Hematopoietic multipotent progenitor cell treated with erythropoietin and hydrocortisone succinate and interleukin-3 and kit ligand, for 15 days (in vitro differentiated cells): ENCODE data around the gene CAMTA1.

ENCODE experiments used
- DNase-seq: peaks from one replicate; pipeline ENCODE4 v3.0.0-alpha.2; 2015; ENCODE audit warnings: low spot score

Gene CAMTA1

DNA sequence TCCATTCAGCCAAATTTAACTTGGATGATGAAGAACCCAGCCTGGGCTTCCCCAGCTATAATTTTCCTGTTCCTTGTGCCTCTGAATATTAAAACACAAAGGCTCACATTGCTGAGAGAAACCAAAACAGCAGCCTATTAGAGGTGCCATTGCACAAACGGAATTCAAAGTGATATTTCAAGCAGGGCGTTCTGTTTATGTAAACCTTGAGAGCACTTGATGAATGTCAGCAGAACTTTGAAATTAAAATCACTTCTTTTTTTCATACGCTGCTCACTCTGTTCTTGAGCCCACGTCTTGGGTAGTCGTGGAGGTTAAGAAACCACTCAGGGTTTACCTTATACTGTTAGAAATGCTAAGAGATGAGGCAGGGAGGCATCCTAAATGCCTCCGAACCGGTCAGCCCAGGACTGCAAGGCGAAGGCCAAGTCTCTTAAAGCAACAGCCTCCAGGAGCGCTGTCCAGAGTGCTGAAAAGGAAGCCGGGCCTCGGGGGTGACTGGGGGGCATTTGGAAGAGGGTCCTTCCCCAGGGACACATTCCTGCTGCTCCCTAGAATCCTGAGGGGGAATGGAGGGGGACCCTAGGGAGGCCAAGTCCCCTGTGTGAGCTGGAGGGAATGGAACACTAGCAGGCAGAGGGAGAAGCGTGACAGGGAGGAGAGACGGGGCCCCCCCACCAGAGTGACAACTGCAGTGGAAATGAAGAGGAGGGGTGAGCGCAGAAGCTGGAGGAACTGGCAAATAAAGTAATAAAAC, 831.0 kb downstream of the CAMTA1 start:
- no peak for DNase-seq

DNA sequence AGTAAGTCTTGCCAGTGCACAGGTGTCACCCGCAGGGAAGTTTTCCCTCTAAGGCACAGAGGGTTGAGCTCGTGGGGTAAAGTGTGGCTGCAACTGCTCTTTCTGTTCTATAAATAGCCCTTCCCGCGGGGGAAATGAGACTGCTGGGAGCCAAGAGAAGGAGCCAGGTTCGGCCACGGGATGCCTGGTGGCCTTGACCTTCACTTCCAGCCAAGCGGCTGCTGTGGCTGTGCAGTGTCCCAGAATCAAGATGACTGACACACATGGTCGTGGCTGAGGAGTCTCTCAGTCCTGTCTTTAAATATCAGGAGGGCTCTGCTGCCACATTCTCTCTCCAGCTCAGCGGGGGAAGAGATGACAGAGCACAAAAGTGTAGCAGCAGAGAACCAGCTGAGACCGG, 831.7 kb downstream of the CAMTA1 start:
- DNase-seq = no peak

DNA sequence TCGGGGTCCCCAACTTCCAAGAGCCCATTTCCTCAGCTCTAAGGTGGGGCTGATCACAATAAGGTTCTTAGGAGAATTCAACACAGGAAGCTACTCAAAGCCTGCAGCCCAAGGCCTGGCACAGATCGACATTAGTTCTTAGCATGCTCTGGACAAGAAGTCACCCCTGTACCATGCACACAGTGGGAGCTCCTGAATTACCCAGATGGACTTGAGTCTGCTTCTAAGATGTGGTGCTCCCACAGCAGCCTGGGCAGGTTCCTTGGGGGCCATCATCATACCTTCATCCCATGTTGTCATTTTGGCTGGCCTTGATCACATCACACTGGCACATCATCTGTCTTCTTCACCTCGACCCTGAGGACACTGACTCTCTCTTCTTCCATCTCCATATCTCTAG, 832.6 kb downstream of the CAMTA1 start:
- DNase-seq = no peak

- no peak for DNase-seq
These were observed 834.9 kb downstream of the CAMTA1 start for GRCh38 chr1:7620196-7620595.

DNA sequence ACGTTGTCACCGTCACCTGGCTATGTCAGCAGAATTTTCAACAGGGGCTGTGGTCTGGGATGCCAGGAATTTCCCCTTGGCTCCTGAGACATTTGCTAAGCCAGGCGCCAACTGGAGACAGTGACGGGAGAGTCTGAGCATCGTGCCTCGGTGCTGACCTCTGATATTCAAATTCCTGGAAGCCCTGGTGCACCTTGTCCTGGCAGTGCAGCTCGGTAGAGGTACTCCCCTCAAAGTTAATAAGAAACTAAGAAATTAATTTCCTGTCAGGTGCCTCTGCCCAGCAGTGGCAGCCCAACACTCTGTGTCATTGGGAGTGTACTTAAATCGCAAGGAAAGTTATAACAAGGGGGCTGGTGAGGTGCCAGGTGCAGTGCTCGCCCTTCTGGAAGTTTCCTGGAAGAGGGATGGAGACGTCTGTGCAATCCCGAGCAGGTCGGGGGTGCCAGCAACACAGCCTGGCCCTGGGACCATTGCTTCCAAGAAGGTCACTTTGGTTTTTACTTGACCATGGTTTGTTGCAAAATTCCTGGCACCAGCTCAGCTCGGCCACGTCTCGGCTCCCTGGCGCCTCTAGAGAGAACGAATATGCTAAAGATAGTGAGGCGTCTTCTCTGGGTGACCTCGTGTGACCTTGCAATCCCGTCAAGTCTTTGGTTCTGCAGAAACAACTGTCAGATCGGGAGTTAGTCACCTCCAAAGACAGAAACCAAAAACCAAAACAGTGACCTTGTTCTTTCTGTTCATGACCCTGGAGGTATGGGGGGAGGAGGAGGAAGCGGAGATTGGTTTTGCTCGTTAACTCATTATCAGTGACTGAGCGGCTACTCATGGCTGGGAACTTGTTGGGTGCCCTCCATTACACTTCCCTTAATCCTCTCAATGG, 836.3 kb downstream of the CAMTA1 start:
- DNase-seq = no peak

DNA sequence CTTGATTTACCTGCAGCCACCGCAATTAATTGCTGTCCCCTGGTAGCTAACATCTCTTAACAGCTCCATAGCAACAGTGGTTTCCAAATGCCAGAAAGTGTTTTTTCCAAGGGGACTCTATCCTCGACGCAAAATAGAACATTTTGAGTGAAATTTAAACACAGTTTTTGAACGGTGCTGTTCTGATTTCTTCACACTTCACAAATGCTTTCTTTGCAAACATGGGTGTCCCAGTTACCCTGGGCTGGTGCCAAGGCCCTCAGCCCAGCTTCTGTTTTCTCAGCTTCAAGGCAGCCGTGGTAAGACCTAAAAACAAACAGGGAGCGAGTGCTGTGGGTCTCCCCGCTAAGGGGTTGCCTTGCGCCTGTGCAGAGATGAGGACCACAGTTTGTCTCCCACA, 838.6 kb downstream of the CAMTA1 start:
- DNase-seq = no peak

DNA sequence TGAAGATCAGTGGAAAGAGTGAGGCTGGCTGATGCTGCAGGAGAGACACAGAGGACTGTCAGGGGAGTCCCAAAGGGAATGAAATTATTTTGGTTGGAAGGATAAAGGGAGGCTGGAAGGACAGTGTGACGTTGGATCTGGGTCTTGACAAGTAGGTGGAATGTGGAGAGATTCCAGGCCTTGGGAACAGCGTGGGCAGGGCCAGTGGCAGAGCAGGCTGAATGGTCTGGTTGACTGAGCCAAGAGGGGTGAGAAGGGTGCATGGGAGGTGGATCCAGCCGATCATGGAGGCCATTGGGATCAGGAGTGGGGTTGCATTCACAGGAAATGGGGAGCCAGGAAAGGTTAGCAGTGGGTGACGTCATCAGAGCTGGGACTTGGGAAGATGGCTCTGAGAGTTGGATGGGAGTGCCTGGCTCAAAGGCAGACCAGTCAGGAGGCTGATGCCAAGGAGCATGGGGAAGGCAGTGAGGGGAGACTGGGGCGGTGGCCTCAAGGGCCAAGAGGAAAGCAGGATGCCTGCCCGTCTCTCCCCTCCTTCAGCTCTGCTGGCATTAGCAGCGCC, 839.6 kb downstream of the CAMTA1 start:
- DNase-seq = no peak

- no peak for DNase-seq
These were observed 840.1 kb downstream of the CAMTA1 start for GRCh38 chr1:7625401-7625800.

GRCh38 chr1:7628273-7628672, 843.0 kb downstream of the CAMTA1 start:
- DNase-seq = no peak

GRCh38 chr1:7629011-7629410, 843.8 kb downstream of the CAMTA1 start:
- no peak for DNase-seq

DNA sequence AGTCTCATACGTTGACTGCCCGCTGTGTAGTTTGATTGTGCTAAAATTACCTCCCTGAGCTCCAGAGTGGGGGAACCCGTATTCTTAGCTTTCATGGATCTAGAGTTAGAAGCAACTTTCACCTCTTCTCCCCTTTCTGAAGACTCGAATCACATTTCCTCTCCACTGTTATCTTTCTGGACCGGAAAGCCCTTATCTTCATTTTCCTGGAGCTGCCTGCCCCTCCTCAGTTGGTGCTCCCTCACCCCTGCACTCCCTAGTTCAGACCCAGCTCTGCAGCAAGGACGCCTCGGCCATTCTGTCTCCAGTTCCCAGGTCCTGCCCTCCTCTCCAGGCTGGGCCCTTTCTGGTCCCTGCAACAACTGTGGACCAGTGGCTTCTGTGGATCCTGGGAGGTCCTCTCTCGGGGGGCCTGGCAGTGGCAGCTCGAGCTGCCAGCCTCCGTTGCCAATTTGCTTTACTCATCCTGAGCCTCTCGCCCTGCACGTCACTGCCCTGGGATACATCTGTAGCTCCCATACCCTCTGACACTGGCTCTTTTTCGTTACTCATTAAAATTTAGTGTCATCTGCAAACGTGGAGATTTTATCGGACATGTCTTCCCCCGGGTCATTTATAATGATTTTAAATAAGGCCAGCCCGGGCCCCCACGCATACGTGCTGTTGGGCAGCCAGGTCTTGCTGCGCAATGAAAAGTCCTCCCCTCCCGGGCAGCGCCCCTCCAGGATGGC, 844.4 kb downstream of the CAMTA1 start:
- no peak for DNase-seq

DNA sequence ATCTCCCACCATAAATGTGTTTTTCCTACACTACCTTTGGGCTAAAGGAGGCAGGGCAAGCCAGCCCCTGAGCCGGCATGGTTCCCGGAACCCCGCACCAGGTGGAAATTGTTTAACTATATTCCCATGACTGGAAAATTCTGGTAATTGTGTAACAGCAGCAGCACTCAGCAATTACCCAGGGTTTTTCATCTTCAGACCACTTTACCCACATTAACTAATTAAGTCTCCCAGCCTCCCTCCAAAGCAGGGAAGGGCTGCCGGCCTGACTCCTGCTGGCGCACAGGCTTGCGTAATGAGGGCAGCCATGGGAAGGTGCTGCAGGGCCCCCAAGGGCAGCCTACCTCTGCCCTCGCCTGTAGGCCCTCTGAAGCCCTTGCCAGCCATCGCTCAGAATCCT, 845.1 kb downstream of the CAMTA1 start:
- no peak for DNase-seq

DNA sequence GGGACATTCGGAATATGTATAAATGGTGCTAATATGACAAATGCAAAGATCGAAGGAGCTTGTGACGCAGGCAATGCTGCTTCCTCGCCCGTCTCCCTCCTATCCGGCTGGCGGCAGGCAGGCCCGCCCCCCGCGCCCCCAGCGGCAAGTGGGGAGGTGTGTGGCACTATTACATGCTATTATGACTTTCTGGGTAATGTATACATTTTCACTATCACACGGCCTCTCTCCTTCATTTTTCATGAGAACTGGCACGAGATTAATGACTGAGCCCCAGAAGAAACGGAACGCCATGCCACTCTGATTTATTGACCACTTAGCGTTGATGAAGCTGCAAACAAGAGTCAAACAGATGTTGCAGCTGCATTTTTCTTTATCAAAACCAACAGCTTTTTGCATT, 846.9 kb downstream of the CAMTA1 start:
- DNase-seq = no peak

DNA sequence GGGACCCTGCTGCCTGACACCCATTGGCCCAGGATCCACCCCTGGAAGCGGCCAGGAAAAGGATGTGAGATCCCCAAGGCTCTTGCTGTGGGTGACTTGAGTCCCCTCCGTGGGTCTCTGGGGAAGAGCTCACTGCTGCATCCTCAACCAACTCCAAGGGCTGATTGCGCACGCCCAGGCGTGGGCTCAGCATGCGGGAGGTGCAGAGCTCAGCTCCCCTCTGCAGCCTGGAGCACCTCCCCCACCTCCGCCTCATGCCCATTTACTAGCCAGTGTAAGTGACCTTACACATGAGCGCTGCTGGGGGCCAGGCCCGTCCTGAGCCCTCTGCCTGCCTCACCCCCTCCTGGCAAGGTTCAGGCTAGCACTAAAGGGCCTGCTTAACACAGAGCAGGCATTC, 847.4 kb downstream of the CAMTA1 start:
- no peak for DNase-seq

DNA sequence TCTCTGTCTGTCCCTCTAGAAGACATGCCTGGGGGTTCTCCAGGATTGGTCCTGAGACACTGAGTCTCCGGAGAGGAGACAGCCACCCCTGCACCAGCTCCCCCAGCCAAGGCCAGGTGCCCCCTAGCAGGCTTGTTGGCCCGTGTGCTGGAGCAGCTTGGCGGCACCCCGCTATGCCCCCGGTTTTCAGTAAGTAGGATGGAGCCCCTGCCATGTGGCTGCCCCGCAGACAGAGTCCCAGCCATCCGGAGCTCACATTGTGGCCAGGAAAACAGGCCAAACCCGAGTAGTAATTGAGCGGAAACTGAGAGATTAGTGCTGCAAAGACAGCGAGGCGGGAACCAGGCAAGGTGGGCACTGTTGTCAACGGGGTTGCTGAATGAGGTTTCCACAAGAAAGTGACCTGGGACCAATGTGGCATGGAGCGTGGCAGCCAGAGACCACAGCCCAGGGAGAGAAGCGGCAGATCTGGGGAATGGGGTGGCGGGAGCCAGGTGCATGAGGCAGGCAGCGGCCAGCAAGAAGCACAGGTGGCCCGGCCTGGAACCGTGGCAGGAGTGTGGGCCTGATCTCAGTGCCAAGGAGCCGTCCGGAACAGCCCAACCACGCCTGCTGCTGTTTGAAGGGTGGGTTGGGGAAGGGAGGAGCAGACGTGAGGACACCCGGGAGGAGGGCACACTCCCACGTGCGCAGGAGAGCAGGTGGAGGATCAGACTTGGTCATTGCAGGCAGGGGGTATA, 848.4 kb downstream of the CAMTA1 start:
- DNase-seq = no peak

DNA sequence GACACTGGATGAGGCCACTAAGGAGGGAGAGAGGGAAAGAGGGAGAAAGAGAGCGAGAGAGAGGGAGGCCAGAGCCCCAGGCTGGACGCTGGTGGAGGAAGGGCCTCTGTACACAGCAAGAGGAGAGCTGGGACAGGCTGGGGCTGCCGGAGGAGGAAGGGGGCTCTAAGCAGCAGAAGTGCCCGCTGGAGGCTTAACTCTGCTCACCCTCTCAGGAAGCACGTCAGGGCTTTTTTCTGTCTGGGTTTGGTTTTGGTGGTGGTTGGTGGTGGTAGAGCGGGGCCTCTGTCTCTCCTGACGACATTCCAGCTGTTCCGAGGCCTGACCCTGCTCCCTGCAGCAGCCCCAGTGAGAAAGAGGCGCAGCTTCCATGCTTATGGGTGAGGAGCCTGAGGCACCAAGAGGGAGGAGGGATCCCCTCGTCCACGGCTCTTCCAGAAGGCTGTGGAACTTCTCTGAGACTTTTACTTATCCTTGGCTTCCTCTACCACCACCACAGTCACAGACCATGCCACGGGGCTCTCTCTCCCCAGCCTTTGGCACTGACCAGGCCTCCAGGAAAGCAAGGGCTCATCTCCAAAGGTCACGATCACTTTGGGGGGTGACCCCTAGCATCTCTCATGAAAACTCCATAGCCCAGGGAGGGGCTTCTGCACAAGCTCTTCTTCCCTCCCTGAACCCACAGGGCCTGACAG, 849.4 kb downstream of the CAMTA1 start:
- DNase-seq = no peak

GRCh38 chr1:7636795-7637526, 851.7 kb downstream of the CAMTA1 start:
- no peak for DNase-seq

DNA sequence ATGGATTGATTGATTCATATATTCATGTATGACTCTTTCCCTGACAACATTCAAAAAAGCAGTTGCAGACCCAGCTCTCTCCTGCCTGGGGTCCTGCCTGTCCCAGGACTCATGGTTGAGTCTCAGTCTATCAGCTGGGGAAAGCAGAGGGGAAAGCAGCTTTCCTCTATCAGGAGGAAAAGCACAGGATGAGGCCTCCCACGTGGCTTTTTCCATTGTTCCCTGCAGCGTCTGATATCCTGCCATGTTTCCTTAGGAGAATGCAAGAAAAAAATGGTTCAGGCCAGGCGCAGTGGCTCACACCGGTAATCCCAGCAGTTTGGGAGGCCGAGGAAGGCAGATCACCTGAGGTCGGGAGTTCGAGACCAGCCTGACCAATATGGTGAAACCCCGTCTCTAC, 852.8 kb downstream of the CAMTA1 start:
- no peak for DNase-seq

DNA sequence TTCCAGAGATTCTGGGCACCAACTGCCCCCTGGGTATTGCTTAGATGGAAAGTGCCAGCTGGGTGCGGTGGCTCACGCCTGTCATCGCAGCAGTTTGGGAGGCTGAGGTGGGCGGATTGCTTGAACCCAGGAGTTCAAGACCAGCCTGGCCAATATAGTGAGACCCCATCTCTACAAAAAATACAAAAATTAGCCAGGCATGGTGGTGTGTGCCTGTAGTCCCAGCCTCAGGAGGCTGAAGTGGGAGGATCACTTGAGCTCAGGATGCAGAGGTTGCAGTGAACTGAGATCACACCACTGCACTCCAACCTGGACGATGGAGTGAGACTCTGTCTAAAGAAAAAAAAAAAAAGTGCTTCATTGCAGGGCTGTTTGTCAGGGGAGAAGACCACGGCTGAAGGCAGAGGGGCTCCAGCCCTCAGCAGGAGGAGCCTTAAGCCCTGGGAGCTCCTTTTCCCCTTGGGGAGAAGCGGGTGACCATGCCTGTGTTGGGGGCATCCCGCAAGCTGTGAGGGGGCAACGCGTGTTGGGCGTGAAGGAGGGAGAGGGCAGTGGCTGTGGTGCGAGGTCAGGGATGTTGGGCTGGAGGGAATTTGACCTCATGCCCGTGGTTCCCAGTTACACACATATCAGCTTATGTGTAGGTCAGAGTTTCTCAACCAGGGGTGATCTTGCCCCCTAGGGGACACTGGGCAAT, 854.3 kb downstream of the CAMTA1 start:
- no peak for DNase-seq

DNA sequence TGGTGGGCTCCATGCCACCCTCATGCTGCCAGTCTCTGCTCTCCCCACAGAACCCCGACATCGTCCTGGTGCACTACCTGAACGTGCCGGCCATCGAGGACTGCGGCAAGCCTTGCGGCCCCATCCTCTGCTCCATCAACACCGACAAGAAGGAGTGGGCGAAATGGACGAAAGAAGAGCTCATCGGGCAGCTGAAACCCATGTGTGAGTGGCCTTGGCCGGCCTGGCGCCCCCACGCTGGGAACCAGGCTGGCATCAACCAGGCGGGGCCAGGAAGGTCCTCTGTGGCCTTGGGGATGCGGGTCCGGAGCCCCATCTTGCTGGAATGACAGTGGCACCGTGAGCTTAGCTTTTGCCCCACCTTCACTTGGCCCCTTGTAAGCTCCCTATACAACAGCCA, 855.1 kb downstream of the CAMTA1 start:
- DNase-seq = no peak
